Right atrium auricular region (tissue), 2 donors: ENCODE measurements around the gene IFT74. TPM values are rescaled to one million over a fixed set of nuclear protein-coding genes. Genes with fewer than 3 reads are reported as not detected.

Experiments
- DNase-seq: peaks from one replicate; pipeline ENCODE4 v3.0.0-alpha.2; 2019; ENCODE audit warnings: low spot score
- H3K27ac ChIP-seq, 2 donors: fragments of 200-600 bp; sonication (generic); 1 replicate in 1 of 2; 2 replicates in 1 of 2; pipeline ENCODE4 v1.5.1; 2016 to 2019
- H3K27me3 ChIP-seq, 2 donors: fragments of 200-600 bp; sonication (generic); one replicate each; pipeline versions ENCODE4 v1.5.1 to v1.6.0; 2017 to 2019
- H3K36me3 ChIP-seq: fragments of 200-600 bp; sonication (generic); one replicate; pipeline ENCODE4 v1.5.1; 2016
- H3K4me1 ChIP-seq, 2 donors: fragments of 200-600 bp; sonication (generic); one replicate each; pipeline versions ENCODE4 v1.5.1 to v1.6.0; 2017 to 2019
- H3K4me3 ChIP-seq, 2 donors: fragments of 200-600 bp; sonication (generic); 1 replicate in 1 of 2; 2 replicates in 1 of 2; pipeline ENCODE4 v1.5.1; 2017 to 2019; ENCODE audit warnings: mild to moderate bottlenecking in 1 of 2, moderate library complexity in 1 of 2
- H3K9me3 ChIP-seq, 2 donors: fragments of 200-600 bp; sonication (generic); one replicate each; pipeline ENCODE4 v1.5.1; 2019
- CTCF ChIP-seq, 2 donors: fragments of 200-600 bp; sonication (generic); IDR thresholded peaks; one replicate each; pipeline ENCODE4 v1.5.1; 2019; ENCODE audit warnings: antibody characterized with exemption in 2 of 2
- total RNA-seq, 2 donors: library from RNA; depleted of rRNA; stranded (reverse); fragments of >200 nt; gene quantifications; one replicate each; pipeline ENCODE4 v1.1.0, GENCODE V29; 2016

IFT74 gene
- total RNA-seq: 10 to 100 TPM in 1 of 2 donors, 1 to 10 TPM in 1; 9.0 to 10.6 TPM

- Histone ChIP-seq H3K4me3 (peak within 1 kb of the TSS; percentile 52 to 62), H3K27me3 (no peaks in the 10 kb centered on the region), H3K4me1 (peaks cover 0 to 17% of the 10 kb centered on the region in 2 donors), H3K36me3 (no peaks in the 10 kb centered on the region), H3K27ac (peak within 1 kb of the TSS; percentile 73 to 85), H3K9me3 (no peaks in the 10 kb centered on the region)
- peak; percentile 99 for DNase-seq
- TF ChIP-seq CTCF (IDR thresholded peaks at IDR 0.05): no peak
Observed at GRCh38 chr9:26955921-26956859, at the start of gene IFT74. Gene IFT74, plus strand, starts transcription at chr9:26956412. Its CDS starts 5,556 bp downstream, at chr9:26961968.

- Histone ChIP-seq H3K9me3 (no peaks in the 10 kb centered on the region), H3K4me1 (no peaks in the 10 kb centered on the region), H3K27me3 (no peaks in the 10 kb centered on the region), H3K27ac (no peak overlapping the region), H3K4me3 (no peak overlapping the region), H3K36me3 (peaks cover 32% of the 10 kb centered on the region)
- DNase-seq: no peak
- no peak for TF ChIP-seq CTCF (IDR thresholded peaks at IDR 0.05)
Observed at GRCh38 chr9:26913138-26913668, 43.0 kb upstream of the IFT74 start.

- no peak for TF ChIP-seq CTCF (IDR thresholded peaks at IDR 0.05)
- no peaks in the 10 kb centered on the region for H3K9me3 ChIP-seq
- no peaks in the 10 kb centered on the region for H3K27me3 ChIP-seq
- DNase-seq: no peak
- H3K4me3 ChIP-seq: no peak overlapping the region
- H3K36me3 ChIP-seq: peaks cover 48% of the 10 kb centered on the region
- H3K4me1 ChIP-seq: no peaks in the 10 kb centered on the region
- H3K27ac ChIP-seq: peak overlapping the region in 1 of 2 donors; percentile 2
Observed at GRCh38 chr9:26919698-26920097, 36.5 kb upstream of the IFT74 start.

- Histone ChIP-seq H3K9me3 (no peaks in the 10 kb centered on the region), H3K4me3 (no peak overlapping the region), H3K27ac (no peak overlapping the region), H3K36me3 (peaks cover 63% of the 10 kb centered on the region), H3K4me1 (no peaks in the 10 kb centered on the region), H3K27me3 (no peaks in the 10 kb centered on the region)
- no peak for DNase-seq
- no peak for TF ChIP-seq CTCF (IDR thresholded peaks at IDR 0.05)
Observed at GRCh38 chr9:26925609-26926008, 30.6 kb upstream of the IFT74 start.

- DNase-seq: no peak
- Histone ChIP-seq H3K4me1 (no peaks in the 10 kb centered on the region), H3K27ac (no peak overlapping the region), H3K4me3 (no peak overlapping the region), H3K36me3 (peaks cover 43% of the 10 kb centered on the region), H3K9me3 (no peaks in the 10 kb centered on the region), H3K27me3 (no peaks in the 10 kb centered on the region)
- TF ChIP-seq CTCF (IDR thresholded peaks at IDR 0.05): no peak
Observed at GRCh38 chr9:26928902-26929495, 27.2 kb upstream of the IFT74 start.
